Iris pigment epithelial cell (primary cell): ENCODE measurements around the gene CFAP69.
"Not testable (repeated sequence)": the region's sequence is repeated elsewhere in the genome, so short reads cannot be mapped to it uniquely, and the experiment has no call there.

Experiments used
- DNase-seq: peaks from one replicate; pipeline ENCODE4 v3.0.0-alpha.2; 2011; ENCODE audit warnings: low read depth

CFAP69 gene

DNA sequence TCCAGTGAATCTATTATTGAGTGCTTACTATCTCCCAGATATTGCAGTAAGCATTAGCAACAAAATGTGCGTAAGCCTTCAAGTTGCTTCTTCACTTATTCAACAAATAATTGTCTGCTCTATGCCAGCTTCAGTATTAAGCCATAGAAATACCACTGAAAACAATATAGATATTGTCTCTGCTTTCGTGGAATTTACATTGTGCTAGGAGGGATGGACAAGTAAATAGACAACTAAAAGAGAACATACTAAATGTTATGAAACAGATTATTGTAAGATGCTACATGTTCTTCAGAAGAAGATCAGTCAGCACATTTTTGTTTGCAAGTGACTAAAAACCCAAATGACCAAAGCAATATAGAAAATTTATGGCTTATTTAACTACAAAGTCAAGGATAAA, 27.3 kb downstream of the CFAP69 start:
- DNase-seq = no peak

DNA sequence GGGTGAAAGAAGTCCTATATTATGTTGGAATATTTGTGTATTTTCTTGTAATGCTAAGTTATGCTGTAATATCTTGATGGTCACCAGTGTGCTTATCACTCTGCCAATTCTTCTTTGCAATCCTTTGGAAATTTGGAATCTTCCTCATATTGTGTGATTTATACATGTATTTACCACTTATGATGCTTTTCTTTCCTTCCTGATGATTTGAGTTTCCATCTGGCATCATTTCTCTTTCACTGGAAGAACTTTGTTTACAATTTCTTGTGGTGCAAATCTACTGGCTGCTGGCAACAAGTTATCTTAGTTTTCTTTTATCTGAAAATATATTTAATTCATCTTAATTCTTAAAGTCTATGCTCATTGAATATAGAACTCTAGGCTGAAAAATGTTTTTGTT, 29.2 kb downstream of the CFAP69 start:
- no peak for DNase-seq

DNA sequence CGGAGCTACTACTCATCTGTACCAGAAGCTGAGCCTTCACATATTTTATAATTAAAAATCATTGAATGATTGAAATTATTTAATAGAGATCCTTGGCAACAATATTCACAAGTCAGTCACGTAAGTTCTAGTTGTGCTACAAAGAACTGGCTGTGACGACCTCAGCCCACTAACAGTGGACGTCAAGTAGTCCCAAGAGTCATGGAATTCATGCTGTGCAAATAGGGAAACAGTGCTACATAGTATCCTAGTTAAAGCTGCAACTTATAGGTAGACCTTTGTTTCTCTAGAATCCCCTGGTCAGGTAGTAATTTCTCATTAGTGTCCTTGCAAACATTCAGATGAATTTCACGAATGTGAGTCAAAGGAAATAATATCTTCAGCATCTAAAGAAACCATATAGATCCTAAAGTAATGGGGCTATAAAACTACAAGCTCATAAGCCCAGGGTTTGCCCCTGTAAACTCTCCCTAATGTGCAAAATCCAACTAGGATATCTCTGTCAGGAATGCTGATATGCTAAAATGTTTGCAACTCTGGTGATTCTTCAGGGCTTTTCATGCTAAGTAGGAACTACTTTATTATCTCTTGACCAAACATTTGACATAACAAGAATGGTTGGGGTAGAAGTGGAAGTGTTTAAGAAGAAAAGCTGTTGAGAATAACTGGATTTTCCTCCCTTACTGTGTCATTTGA, 31.2 kb downstream of the CFAP69 start:
- DNase-seq = no peak

DNA sequence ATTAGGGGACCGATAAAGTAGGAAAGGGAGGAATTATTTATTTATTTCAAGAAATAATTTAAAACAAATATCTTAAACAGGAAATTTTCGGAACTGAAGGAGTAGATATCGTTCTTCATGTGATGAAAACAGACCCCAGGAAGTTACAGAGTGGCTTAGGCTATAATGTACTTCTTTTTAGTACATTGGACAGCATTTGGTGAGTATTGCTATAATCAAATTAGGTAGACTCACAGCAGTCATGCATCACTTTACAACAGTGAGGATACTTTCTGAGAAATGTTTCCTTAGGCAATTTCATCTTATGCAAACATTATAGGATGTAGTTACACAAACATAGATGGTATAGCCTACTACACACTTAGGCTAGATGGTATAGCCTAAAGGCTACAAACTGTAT, 43.2 kb downstream of the CFAP69 start:
- no peak for DNase-seq

DNA sequence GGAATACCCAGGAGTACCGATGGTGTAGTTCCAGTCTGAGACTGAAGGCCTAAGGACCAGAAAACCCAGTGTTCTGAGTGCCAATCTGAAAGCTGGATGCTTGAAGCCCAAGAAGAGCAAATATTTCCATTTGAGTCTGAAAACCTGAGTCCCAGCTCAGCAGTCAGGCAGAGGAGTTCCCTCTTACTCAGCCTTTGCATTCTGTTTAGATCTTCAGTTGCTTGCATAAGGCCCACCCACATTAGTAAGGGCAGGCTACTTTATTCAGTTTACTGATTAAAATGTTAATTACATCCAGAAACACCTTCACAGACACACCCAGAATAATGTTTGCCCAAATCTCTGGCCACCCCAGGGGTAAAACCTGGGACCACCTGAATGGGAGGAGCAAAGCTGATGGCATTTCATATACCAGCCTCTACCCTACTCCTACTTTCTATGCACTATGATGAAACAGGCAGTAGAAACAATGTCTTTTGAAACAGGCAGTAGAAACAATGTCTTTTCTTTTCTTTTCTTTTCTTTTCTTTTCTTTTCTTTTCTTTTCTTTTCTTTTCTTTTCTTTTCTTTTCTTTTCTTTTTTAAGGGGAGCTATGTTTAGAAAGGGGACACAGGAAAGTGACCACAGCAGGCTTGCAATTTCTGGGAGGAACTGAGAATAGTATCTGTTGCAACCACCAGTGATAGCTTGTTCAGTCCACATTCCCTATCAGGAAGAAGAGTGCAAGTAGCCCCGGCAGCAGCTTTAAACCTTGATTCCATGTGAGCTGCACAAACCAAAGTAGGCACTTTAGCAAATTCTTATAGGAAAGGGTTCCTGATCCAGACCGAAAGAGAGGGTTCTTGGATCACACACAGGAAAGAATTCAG, 45.5 kb downstream of the CFAP69 start:
- DNase-seq = no peak

DNA sequence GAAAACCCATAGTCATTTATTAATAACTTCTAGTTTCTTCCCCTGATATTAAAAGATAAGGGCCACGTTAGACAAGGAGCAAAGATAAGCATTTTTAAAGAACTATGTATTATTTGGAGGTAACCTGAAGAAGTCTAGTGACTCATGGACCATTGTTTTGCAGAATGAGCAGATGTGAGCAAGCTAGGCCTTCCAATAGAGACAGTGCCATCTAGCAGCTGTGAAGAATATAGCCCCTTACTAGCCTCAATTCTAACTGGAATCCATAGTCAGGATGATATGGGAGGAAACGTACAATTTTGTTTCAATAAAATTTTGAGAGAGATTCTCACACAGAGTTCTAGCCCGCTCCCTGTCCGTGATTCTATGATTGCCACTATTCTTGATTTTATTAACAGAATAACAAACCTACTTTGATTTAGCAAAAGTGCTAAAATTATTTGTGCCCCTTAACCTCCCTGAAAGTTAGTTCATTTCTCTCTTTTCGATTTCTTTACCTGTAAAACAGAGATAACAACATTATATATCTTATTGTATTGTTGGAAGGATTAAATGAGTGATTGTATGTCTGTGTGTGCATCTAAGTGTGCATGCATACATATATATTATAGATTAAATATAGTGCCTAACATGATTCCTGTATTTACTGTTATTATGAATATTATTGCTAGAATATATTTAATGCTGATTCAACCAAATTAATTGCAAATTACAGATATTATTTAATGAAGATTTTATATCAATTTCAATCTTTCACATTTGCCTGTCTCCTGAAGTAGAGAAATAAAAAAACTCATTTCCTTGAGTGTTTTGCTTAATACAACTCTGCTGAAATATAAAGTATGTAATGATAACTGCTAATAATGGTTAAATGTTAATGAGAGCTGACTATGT, 53.4 kb downstream of the CFAP69 start:
- peak; percentile 80 for DNase-seq

DNA sequence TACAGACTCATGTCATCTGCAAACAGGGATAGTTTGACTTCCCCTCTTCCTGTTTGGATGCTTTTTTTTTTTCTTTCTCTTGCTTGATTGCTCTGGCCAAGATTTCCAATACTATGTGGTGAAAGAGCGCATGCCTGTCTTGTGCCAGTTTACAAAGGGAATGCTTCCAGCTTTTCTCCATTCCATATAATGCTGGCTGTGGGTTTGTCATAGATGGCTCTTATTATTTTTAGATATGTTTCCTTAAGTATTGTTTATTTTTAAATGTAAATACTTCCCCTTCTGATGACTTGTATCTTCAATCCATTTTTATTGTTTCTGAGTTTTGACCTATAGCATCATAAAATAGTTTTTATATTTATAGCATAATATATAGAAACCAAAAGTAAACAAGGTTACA, 58.3 kb downstream of the CFAP69 start:
- no peak for DNase-seq

DNA sequence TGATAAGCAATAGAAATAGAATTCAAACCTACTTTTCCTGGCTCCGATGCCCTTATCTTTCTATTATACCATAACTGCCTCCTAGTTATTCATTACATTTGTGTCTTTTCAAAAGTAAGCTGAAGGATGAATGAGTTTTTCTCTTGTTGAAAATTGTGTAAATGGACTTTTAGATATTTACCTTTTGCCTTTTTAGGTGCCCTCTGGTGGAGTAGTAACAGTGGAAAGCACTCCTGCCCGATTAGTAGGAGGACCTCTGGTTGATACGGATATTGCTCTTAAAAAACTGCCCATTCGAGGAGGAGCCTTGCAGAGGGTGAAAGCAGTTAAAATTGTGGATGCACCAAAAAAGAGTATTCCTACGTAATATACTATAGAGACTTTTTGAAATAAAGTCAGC, 64.9 kb downstream of the CFAP69 start:
- no peak for DNase-seq

DNA sequence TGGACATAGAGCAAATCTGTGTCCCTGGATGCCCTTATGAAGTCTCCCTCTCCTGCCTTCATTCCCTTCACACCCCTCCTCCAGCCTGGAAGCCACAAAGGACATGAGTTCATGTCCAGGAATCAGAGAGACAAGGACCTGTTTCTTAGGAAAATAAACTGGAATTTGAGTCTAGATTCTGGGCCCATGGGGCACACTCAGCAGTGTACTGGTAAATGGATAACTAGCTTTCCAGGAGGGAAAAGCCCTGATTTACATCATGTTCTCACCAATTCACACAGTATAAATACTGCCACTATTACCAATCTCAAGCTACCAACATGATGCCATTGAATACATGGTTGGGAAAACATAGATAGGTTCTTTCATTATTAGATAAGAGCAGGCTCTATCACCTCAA, 66.2 kb downstream of the CFAP69 start:
- DNase-seq = no peak

DNA sequence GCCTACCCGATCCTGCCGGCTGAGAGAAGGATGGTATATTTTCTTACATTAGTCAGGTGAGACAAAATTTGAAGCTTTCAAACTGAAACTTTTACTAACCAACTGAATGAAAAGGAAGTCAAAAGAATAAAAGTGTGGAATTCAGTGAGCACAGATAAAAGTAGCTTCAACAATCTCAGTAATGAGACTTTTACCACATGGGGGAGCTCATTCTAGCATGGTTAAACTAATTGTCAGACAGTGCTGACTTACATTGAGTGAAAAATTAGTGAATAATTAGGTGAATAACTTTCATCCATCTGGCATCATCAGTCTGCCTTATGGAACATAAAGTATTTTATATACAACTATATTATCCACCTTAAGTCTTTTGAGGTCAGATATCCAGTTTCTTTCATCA, 67.8 kb downstream of the CFAP69 start:
- peak; percentile 30 for DNase-seq

DNA sequence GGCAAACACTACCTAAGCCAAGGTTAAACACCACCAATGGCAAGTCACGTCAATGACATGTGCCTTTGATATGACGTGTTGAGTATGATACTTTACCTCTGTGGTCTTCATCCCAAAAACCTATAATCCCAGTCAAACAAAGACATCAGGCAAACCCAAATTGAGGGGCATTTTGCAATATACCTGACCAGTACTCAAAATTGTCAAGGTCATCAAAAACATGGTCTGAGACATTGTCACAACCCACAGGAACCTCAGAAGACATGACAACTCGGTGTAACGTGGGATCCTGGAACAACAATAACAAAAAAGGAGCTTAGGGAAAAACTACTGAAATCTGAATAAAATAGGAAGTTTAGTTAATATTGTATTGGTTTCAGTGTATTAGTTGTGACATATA, 68.9 kb downstream of the CFAP69 start:
- DNase-seq = no peak

DNA sequence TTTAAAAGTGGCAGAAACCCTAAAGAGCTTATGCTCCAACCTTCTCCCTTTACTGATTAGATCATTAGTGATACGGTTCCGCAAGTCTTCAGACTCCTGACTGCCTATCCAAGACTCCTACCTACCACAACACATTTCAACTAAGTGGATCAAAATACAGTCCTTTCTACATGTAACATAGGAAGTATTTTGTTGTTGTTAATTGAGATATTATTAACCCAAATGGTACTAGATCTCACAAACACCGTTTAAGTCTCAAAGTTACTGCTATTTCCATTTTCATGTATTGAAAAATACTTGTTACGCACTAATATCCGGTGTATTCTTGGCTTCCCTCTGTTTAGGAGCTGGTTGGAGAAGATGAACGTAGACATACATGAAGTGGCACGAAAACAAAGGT, 75.0 kb downstream of the CFAP69 start:
- no peak for DNase-seq

DNA sequence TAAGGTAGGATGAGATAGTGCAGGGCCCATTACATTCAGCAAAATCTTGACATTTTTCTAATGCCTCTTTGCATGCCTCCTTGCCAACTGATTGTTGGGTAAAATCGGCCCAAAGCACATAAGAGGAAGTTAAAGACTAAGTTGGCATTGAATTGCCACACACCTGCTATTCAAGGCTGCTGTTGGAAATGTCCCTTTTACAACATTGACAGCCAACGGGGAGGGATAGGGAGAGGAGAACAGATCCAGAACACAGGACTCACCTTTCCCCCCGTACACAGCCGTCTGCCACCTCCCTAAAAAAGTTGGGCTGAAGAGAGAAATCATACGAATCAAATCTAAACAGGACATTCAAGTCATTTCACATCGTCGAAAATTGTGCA, 75.4 kb downstream of the CFAP69 start:
- DNase-seq = no peak

DNA sequence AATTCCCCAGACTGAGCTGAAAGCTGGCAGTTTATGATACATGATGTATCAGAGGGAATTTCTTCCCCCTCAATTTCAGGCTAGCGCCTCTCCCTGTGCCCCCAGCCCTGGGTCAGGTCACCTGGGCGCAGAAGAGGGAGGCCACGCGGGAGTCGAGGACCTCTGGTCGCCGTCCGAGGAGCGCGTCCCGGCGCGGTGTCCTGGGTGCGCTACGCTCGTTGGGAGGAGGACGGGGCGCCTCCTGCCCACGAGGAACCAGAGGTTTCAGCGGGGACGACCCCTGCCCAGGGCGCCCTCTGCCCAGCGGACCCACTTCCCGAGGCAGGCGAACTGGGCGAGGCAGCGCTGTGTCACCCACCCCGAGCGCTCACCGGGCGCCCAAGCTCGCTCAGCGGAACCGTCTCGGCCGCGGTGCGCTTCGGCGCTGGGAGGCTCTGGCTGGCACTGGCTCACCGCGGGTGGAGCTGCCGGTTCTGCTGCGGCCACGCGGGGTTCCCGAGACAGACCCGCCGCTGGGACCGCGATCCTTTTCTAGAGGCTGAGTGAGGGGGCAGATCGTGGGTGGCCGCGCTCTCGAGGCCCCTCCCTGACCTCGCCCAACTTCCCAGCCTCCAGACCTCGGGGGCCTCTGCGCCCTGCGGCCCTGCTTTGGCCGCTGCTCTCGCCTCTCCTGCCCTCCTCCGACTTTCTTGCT, 76.0 kb downstream of the CFAP69 start, which contains the start of gene FAM237B:
Gene FAM237B (minus strand): TSS at position 504 of the 694 bp plus-strand sequence. CDS start 1,556 bp downstream, outside the sequence.
- peak; percentile 35 for DNase-seq

DNA sequence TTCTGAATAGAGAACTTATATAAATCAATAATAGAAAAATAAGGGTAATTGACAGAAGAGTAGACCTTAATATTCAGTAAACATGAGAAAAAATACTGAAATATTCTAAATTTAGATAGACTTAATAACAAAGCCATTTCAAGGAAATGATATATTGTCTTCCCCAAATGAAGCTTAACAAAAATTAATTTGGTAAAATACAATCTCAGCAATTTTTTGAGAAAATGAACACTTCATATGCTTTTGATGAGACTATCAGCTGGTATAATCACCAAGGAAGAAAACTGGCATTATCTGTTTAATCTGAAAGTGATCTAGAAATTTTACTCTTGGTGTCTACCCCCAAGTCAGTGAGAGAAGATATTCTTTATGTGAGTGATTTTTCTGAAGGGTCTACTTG, 77.9 kb downstream of the CFAP69 start:
- DNase-seq = no peak

DNA sequence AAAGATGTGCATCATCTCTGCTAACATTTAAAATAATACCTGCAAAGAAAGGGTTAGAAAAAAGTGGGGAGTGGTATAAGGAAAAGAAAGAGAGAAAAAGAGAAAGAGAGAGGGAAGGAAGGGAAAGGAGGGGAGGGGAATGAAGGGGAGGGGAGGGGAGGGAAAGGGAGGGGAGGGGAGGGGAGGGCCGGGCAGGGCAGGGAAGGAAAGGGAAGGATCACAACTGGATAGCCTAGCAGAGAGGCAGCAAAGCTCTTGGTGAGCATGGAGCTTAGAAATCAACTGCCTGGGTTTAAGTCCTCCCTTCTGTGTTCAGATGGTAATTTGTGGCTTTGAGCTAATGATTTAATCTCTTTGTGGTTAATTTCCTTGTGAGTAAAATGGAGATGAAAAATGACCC, 81.5 kb downstream of the CFAP69 start:
- DNase-seq = no peak

DNA sequence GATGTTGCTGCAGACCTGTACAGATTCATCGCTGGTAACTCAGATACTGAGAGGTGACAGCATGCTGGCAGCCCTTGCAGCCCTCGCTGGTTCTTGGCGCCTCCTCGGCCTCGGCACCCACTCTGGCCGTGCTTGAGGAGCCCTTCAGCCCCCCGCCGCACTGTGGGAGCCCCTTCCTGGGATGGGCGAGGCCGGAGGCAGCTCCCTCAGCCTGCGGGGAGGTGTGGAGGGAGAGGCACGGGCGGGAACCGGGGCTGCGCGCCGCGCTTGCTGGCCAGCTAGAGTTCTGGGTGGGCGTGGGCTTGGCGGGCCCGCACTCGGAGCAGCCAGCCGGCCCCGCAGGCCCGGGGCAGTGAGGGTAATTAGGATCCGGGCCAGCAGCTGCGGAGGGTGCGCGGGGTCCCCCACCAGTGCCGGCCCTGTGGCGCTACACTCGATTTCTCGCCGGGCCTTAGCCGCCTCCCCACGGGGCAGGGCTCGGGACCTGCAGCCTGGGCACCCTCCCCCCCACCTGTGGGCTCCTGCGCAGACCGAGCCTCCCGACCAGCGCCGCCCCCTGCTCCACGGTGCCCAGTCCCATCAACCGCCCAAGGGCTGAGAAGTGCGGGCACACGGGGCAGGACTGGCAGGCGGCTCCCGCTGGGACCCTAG, 89.3 kb downstream of the CFAP69 start:
- DNase-seq = no peak

DNA sequence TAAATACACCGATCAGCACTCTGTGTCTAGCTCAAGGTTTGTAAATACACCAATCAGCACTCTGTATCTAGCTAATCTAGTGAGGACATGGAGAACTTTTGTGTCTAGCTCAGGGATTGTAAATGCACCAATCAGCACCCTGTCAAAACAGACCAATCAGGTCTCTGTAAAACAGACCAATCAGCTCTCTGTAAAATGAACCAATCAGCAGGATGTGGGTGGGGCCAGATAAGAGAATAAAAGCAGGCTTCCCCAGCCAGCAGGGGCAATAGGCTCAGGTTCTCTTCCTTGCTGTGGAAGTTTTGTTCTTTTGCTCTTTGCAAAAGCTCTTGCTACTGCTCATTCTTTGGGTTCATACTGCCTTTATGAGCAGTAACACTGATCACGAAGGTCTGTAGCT, 90.0 kb downstream of the CFAP69 start:
- not testable (repeated sequence) for DNase-seq

DNA sequence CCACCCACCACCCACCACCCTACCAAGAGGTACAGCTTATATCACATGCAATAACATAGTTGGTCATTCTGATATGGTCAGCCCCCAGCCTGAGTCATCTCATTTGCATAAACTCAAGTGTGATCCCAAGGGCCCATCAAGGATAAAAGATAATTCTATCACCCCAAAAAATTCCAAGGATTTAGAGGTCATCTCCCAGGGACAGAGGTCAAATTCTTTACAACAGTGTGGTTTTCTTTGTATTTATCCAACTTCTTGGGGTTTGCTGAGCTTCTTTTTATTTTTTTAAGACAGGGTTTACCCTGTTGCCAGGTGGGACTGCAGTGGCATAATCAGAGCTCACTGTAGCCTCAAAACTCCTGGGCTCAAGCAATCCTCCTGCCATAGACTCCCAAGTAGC, 92.1 kb downstream of the CFAP69 start:
- DNase-seq = peak; percentile 18

DNA sequence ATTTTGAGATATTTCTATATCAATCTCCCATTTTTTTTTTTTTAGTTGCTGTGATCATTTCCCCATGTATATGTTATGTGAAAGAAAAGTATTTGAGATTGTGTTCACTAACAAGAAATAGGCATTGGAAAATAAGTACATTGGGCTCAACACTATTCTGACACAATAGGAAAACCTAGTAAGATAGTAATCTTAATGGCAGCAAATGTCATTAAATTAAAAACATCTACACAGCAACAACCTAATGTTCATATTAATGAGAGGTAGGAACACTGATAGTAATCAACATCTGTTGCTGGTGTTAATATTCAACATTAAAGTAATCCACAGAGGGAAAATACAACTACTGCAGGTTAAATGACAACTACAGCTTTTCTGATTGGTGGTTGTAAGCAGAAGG, 100.0 kb downstream of the CFAP69 start:
- no peak for DNase-seq

DNA sequence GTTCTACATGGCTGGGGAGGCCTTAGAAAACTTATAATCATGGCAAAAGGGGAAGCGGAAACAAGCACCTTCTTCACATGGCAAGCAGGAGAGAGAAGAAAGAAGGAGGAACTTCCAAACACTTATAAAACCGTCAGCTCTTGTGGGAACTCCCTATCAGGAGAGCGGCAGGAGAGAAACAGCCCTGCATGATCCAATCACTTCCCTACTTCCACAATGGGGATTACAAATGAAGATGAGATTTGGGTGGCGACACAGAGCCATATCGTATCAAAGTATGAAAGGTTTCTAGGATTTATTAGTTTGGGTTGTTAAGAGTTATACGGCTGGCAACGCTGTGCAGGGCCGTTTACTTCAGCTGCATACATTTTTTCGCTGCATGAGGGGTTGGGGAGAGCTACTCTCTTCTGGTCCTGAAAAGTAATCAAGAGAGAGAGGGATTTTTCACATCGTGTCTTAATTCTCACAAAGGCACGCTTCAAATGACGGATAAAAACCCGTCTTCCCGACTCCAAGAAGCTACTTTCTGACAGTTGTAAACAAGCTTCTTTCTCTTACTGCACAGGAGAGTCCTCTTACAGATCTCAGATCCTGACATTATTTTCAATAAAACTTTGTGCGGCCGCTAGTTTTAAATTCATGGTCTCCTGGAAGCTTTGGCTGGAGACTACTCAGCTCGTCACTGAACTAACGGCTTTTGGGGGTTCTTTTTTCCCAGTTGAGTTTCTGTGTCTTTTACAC, 100.8 kb downstream of the CFAP69 start:
- DNase-seq = peak; percentile 64
